IMR-90 (cell line): ENCODE measurements around the gene CARNS1. TPM values are rescaled to one million over a fixed set of nuclear protein-coding genes. Genes with fewer than 3 reads are reported as not detected.

Experiments
- ATAC-seq: fragments of 200-7000 bp; cut with Tn5 transposase; 2 replicates; pipeline ENCODE4 v1.9.1; 2020; ENCODE audit warnings: low read depth, mild to moderate bottlenecking, moderate library complexity
- BruUV-seq: library from RNA; stranded (reverse); fragments of 400-500 nt; replicated peaks from 2 replicates; lab custom pipeline; 2021; lab: Mats Ljungman, UMichigan
- CTCF ChIA-PET: fragments of 300-600 bp; formaldehyde crosslinking; extraction: SDS; loops from one replicate; lab custom pipeline; 2021; ENCODE audit warnings: antibody characterized with exemption; lab: Yijun Ruan, JAX
- POLR2A ChIA-PET: fragments of 300-600 bp; sonication (Branson Sonifier 250); formaldehyde crosslinking; loops from one replicate; lab custom pipeline; 2022; ENCODE audit warnings: antibody characterized with exemption; ENCODE audit not compliant: unreplicated experiment; lab: Charles Lee
- DNase-seq: peaks from one replicate; pipeline ENCODE4 v3.0.0; 2013
- H2AFZ ChIP-seq: replicated peaks from 2 replicates; pipeline ENCODE3; 2013; ENCODE audit warnings: low read length, mild to moderate bottlenecking; ENCODE audit not compliant: poor library complexity
- H2AK5ac ChIP-seq: 2 replicates; pipeline ENCODE4 v1.6.1; 2013; ENCODE audit warnings: low read depth, low read length, inconsistent platforms
- H2AK9ac ChIP-seq: replicated peaks from 2 replicates; pipeline ENCODE3; 2013; ENCODE audit warnings: mild to moderate bottlenecking, low read depth, low read length, moderate library complexity; ENCODE audit not compliant: poor library complexity
- H2BK120ac ChIP-seq: 2 replicates; pipeline ENCODE4 v1.6.1; 2013; ENCODE audit warnings: low read depth, low read length, inconsistent platforms
- H2BK15ac ChIP-seq: 3 replicates; pipeline ENCODE4 v1.6.1; 2013; ENCODE audit warnings: low read depth, low read length, inconsistent platforms
- H2BK20ac ChIP-seq: 2 replicates; pipeline ENCODE4 v1.6.1; 2013; ENCODE audit warnings: low read depth, mild to moderate bottlenecking, inconsistent platforms, low read length, moderate library complexity
- H2BK5ac ChIP-seq: 2 replicates; pipeline ENCODE4 v1.6.1; 2013; ENCODE audit warnings: mild to moderate bottlenecking, low read depth, low read length, inconsistent platforms; ENCODE audit not compliant: poor library complexity, severe bottlenecking
- H3K14ac ChIP-seq: replicated peaks from 2 replicates; pipeline ENCODE4 v1.6.1; 2013; ENCODE audit warnings: low read depth, low read length, inconsistent platforms
- H3K18ac ChIP-seq: 2 replicates; pipeline ENCODE4 v1.6.1; 2013; ENCODE audit warnings: low read depth, low read length, control low read depth
- H3K23ac ChIP-seq: 2 replicates; pipeline ENCODE4 v1.6.1; 2013; ENCODE audit warnings: low read depth, low read length, inconsistent platforms
- H3K27ac ChIP-seq: 2 replicates; pipeline ENCODE4 v1.5.1; 2013; ENCODE audit warnings: mild to moderate bottlenecking, control low read depth, low read length; ENCODE audit not compliant: insufficient read depth
- H3K27me3 ChIP-seq: 2 replicates; pipeline ENCODE4 v1.6.1; 2013; ENCODE audit warnings: low read length; ENCODE audit not compliant: control insufficient read depth, insufficient read depth
- H3K36me3 ChIP-seq: 2 replicates; pipeline ENCODE4 v1.6.1; 2013; ENCODE audit warnings: low read length, mixed read lengths; ENCODE audit not compliant: control insufficient read depth, insufficient read depth
- H3K4ac ChIP-seq: 2 replicates; pipeline ENCODE4 v1.6.1; 2013; ENCODE audit warnings: low read depth, low read length, inconsistent platforms
- H3K4me1 ChIP-seq: 2 replicates; pipeline ENCODE4 v1.6.1; 2013; ENCODE audit warnings: low read length, mixed read lengths; ENCODE audit not compliant: control insufficient read depth, insufficient read depth
- H3K4me2 ChIP-seq: 2 replicates; pipeline ENCODE4 v1.6.1; 2013; ENCODE audit warnings: low read depth, mild to moderate bottlenecking, control low read depth, low read length, moderate library complexity
- H3K4me3 ChIP-seq: 2 replicates; pipeline ENCODE4 v1.5.1; 2013; ENCODE audit warnings: low read depth, mild to moderate bottlenecking, control low read depth, low read length, moderate library complexity; ENCODE audit not compliant: insufficient read depth
- H3K56ac ChIP-seq: 2 replicates; pipeline ENCODE4 v1.6.1; 2013; ENCODE audit warnings: low read length, inconsistent platforms; ENCODE audit not compliant: insufficient read depth; ENCODE audit errors: extremely low read depth
- H3K79me1 ChIP-seq, 2 experiments: 2 replicates each; pipeline ENCODE4 v1.6.1; 2013; ENCODE audit warnings: low read length in 2 of 2, inconsistent platforms in 1 of 2, low read depth in 1 of 2
- H3K9ac ChIP-seq: 2 replicates; pipeline ENCODE4 v1.6.1; 2013; ENCODE audit warnings: low read depth, low read length, control low read depth
- H3K9me1 ChIP-seq: 2 replicates; pipeline ENCODE4 v1.6.1; 2013; ENCODE audit warnings: low read length, inconsistent platforms; ENCODE audit not compliant: insufficient read depth
- H3K9me3 ChIP-seq: 2 replicates; pipeline ENCODE4 v1.6.1; 2013; ENCODE audit warnings: low read length; ENCODE audit not compliant: control insufficient read depth, insufficient read depth
- H4K20me1 ChIP-seq: 2 replicates; pipeline ENCODE4 v1.6.1; 2013; ENCODE audit warnings: low read length, inconsistent platforms; ENCODE audit not compliant: insufficient read depth
- H4K5ac ChIP-seq: 2 replicates; pipeline ENCODE4 v1.6.1; 2013; ENCODE audit warnings: mild to moderate bottlenecking, low read depth, low read length, control low read depth
- H4K8ac ChIP-seq, 2 experiments: 2 replicates each; pipeline ENCODE4 v1.6.1; 2013; ENCODE audit warnings: low read depth in 2 of 2, low read length in 2 of 2, control low read depth in 1 of 2, inconsistent platforms in 1 of 2
- H4K91ac ChIP-seq: 2 replicates; pipeline ENCODE4 v1.6.1; 2013; ENCODE audit warnings: low read depth, low read length, inconsistent platforms; ENCODE audit not compliant: insufficient read depth
- CEBPB ChIP-seq: IDR thresholded peaks from 2 replicates; pipeline ENCODE4 v1.6.1; 2012; ENCODE audit warnings: low read depth, low read length, improper control_type of control experiment
- ELK1 ChIP-seq: fragments of 150-350 bp; IDR thresholded peaks from 2 replicates; pipeline ENCODE4 v1.6.1; 2016; ENCODE audit warnings: low read depth, mild to moderate bottlenecking, low read length, moderate library complexity, borderline replicate concordance
- MAFK ChIP-seq: IDR thresholded peaks from 2 replicates; pipeline ENCODE4 v1.6.1; 2012; ENCODE audit warnings: low read depth, low read length, improper control_type of control experiment
- MAZ ChIP-seq: IDR thresholded peaks from 2 replicates; pipeline ENCODE4 v1.6.1; 2012; ENCODE audit warnings: low read depth, mild to moderate bottlenecking, low read length, improper control_type of control experiment, moderate library complexity, borderline replicate concordance
- SMC3 ChIP-seq: fragments of 150-350 bp; IDR thresholded peaks from 2 replicates; pipeline ENCODE4 v1.6.1; 2016; ENCODE audit warnings: low read depth, mild to moderate bottlenecking, antibody characterized with exemption, low read length, moderate library complexity
- WGBS, 2 experiments: methylation state at CpG; one replicate each; pipeline versions ENCODE4 v1.1.5 to v1.1.7; 2013; ENCODE audit warnings: missing lambda C conversion rate in 2 of 2; ENCODE audit not compliant: insufficient read length in 1 of 2; ENCODE audit errors: extremely low coverage in 2 of 2; 5-methylcytosine and 5-hydroxymethylcytosine counted together
- dilution Hi-C: fragments of 300-500 bp; cut with HindIII; formaldehyde crosslinking; loops from one replicate; pipeline ENCODE4 v1.14.3; 2018; ENCODE audit warnings: low sequenced_read_pairs; ENCODE audit not compliant: unreplicated experiment
- in situ Hi-C: fragments of 300-500 bp; cut with MboI; formaldehyde crosslinking; loops from 3 replicates; pipeline ENCODE4 v1.14.3; 2019; ENCODE audit warnings: low sequenced_read_pairs, inconsistent platforms, mixed read lengths
- intact Hi-C: fragments of 100-400 bp; cut with micrococcal nuclease; formaldehyde crosslinking; loops from 2 replicates; pipeline ENCODE4 v1.10.0; 2022
- polyA plus RNA-seq, 3 experiments: library from polyadenylated mRNA; depleted of rRNA; stranded (reverse); fragments of >200 nt; gene quantifications; 2 replicates each; pipeline ENCODE4 v1.2.3, GENCODE V29; 2012; ENCODE audit warnings: low replicate concordance in 1 of 3
- total RNA-seq: library from RNA; depleted of rRNA; stranded (reverse); fragments of >200 nt; gene quantifications from 2 replicates; pipeline ENCODE4 v1.2.3, GENCODE V29; 2012
- TF ChIP-seq, protein P1 (sequence below): fragments of 150-350 bp; IDR thresholded peaks from 2 replicates; pipeline ENCODE4 v1.6.1; 2017; ENCODE audit warnings: mild to moderate bottlenecking, antibody characterized with exemption, low read length, low read depth

The CARNS1 gene
- total and polyA plus RNA-seq, 2 of the 4 experiments (the other 2 are of a cell fraction): under 0.01 to 0.32 TPM

GRCh38 chr11:67463680-67464410 is 48.4 kb downstream of the CARNS1 start:
- Histone ChIP-seq H3K27me3 (no peaks in the 10 kb centered on the region; the same call in 1 of the 2 replicates), H2BK15ac (no peak overlapping the region), H3K4ac (0 out of 2 replicates have a peak overlapping the region, but pooled peaks have one; percentile 69), H2BK120ac (no peak overlapping the region), H3K9ac (no peak overlapping the region), H2AFZ (peak overlapping the region; percentile 95), H3K14ac (no peak overlapping the region), H3K23ac (no peak overlapping the region), H2AK5ac (no peak overlapping the region), H3K56ac (no peak overlapping the region), H3K79me1 (peaks cover 4 to 24% of the 10 kb centered on the region in 2 experiments; a peak in 2 of 4 replicates), H3K27ac (no peak overlapping the region), H3K18ac (no peak overlapping the region), H4K8ac (peak overlapping the region; percentile 88 to 92; a peak in 2 of 4 replicates), H4K20me1 (no peaks in the 10 kb centered on the region), H2AK9ac (peak overlapping the region; percentile 84), H2BK20ac (no peak overlapping the region), H3K4me2 (peak overlapping the region; percentile 68), H4K5ac (peak overlapping the region; percentile 87), H3K9me1 (peaks cover 12% of the 10 kb centered on the region), H4K91ac (peak overlapping the region; percentile 47; the same call in 1 of the 2 replicates), H3K36me3 (peaks cover 2% of the 10 kb centered on the region; the same call in 1 of the 2 replicates), H3K4me3 (no peak overlapping the region; the same call in 1 of the 2 replicates), H2BK5ac (peak overlapping the region; percentile 56), H3K4me1 (peaks cover 9% of the 10 kb centered on the region), H3K9me3 (no peaks in the 10 kb centered on the region)
- DNase-seq (no peak), ATAC-seq (no peak)
- CTCF ChIA-PET: no interaction called here
- BruUV-seq: no TSS peak
- POLR2A ChIA-PET: no interaction called here
- TF ChIP-seq SMC3 (no peak), MAFK (no peak), MAZ (no peak), CEBPB (no peak), ELK1 (no peak)
- TF ChIP-seq, protein P1, sequence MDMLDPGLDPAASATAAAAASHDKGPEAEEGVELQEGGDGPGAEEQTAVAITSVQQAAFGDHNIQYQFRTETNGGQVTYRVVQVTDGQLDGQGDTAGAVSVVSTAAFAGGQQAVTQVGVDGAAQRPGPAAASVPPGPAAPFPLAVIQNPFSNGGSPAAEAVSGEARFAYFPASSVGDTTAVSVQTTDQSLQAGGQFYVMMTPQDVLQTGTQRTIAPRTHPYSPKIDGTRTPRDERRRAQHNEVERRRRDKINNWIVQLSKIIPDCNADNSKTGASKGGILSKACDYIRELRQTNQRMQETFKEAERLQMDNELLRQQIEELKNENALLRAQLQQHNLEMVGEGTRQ: no peak
- 100% methylated on average over 4 of the region's 20 CpGs; no CpG with 5 or more reads in 1 of the 2 experiments for WGBS, 2 experiments
- dilution Hi-C loops (no loop called here), intact Hi-C loops (no loop called here), in situ Hi-C loops (no loop called here)
